ENCODE data around the gene NKX6-1. TPM values are rescaled to one million over a fixed set of nuclear protein-coding genes. Genes with fewer than 3 reads are reported as not detected.

NKX6-1 gene
- total RNA-seq, 2 donors from 2014 or later, result 1.2 TPM; not detected in 1

- H3K27me3 ChIP-seq (replicated peaks; ENCODE audit: insufficient read depth), result peaks cover 49% of the 10 kb centered on the region
- no peaks in the 10 kb centered on the region for H3K36me3 ChIP-seq
- TF ChIP-seq CTCF (IDR thresholded peaks at IDR 0.05), result no peak
- H3K4me3 ChIP-seq, result no peak overlapping the region
- ATAC-seq (ENCODE audit: insufficient number of reproducible peaks, low FRiP score, low read depth), result no peak
- H3K4me1 ChIP-seq (ENCODE audit: control insufficient read depth in 1 of 2, low read depth in 2 of 2), result peaks cover 0 to 23% of the 10 kb centered on the region in 2 donors
- H3K27ac ChIP-seq, result no peak overlapping the region
- H3K9me3 ChIP-seq, result no peaks in the 10 kb centered on the region
- DNase-seq (ENCODE audit: low spot score), result no peak
Measured at GRCh38 chr4:84502955-84503373, 3.9 kb upstream of the NKX6-1 start.

- no peak for TF ChIP-seq CTCF (IDR thresholded peaks at IDR 0.05)
- Histone ChIP-seq H3K4me3 (no peak overlapping the region), H3K27me3 (replicated peaks; ENCODE audit: insufficient read depth) (peaks cover 49% of the 10 kb centered on the region), H3K36me3 (no peaks in the 10 kb centered on the region), H3K27ac (no peak overlapping the region), H3K4me1 (ENCODE audit: control insufficient read depth in 1 of 2, low read depth in 2 of 2) (peaks cover 0 to 28% of the 10 kb centered on the region in 2 donors), H3K9me3 (no peaks in the 10 kb centered on the region)
- no peak for ATAC-seq (ENCODE audit: insufficient number of reproducible peaks, low FRiP score, low read depth)
- DNase-seq (ENCODE audit: low spot score), result no peak
Measured at GRCh38 chr4:84502333-84502954, 3.4 kb upstream of the NKX6-1 start.

GRCh38 chr4:84501721-84502267 is 2.7 kb upstream of the NKX6-1 start:
- peaks cover 0 to 34% of the 10 kb centered on the region in 2 donors for H3K4me1 ChIP-seq (ENCODE audit: control insufficient read depth in 1 of 2, low read depth in 2 of 2)
- no peak for ATAC-seq (ENCODE audit: insufficient number of reproducible peaks, low FRiP score, low read depth)
- no peaks in the 10 kb centered on the region for H3K36me3 ChIP-seq
- H3K9me3 ChIP-seq, result no peaks in the 10 kb centered on the region
- peaks cover 49% of the 10 kb centered on the region for H3K27me3 ChIP-seq (replicated peaks; ENCODE audit: insufficient read depth)
- peak overlapping the region in 1 of 2 donors; percentile 6 for H3K27ac ChIP-seq
- DNase-seq (ENCODE audit: low spot score), result no peak
- TF ChIP-seq CTCF (IDR thresholded peaks at IDR 0.05), result no peak
- no peak overlapping the region for H3K4me3 ChIP-seq

- Histone ChIP-seq H3K9me3 (no peaks in the 10 kb centered on the region), H3K36me3 (no peaks in the 10 kb centered on the region), H3K4me1 (ENCODE audit: control insufficient read depth in 1 of 2, low read depth in 2 of 2) (peaks cover 0 to 34% of the 10 kb centered on the region in 2 donors), H3K27me3 (replicated peaks; ENCODE audit: insufficient read depth) (peaks cover 49% of the 10 kb centered on the region), H3K4me3 (no peak overlapping the region), H3K27ac (no peak overlapping the region)
- DNase-seq (ENCODE audit: low spot score), result no peak
- no peak for ATAC-seq (ENCODE audit: insufficient number of reproducible peaks, low FRiP score, low read depth)
- no peak for TF ChIP-seq CTCF (IDR thresholded peaks at IDR 0.05)
Measured at GRCh38 chr4:84501202-84501503, 2.1 kb upstream of the NKX6-1 start.

- no peak overlapping the region for H3K4me3 ChIP-seq
- no peaks in the 10 kb centered on the region for H3K9me3 ChIP-seq
- no peak for TF ChIP-seq CTCF (IDR thresholded peaks at IDR 0.05)
- ATAC-seq (ENCODE audit: insufficient number of reproducible peaks, low FRiP score, low read depth), result no peak
- peaks cover 0 to 34% of the 10 kb centered on the region in 2 donors for H3K4me1 ChIP-seq (ENCODE audit: control insufficient read depth in 1 of 2, low read depth in 2 of 2)
- H3K27me3 ChIP-seq (replicated peaks; ENCODE audit: insufficient read depth), result peaks cover 49% of the 10 kb centered on the region
- no peaks in the 10 kb centered on the region for H3K36me3 ChIP-seq
- DNase-seq (ENCODE audit: low spot score), result no peak
- no peak overlapping the region for H3K27ac ChIP-seq
Measured at GRCh38 chr4:84500386-84501201, 1.5 kb upstream of the NKX6-1 start.
